ENCODE measurements around the gene YEATS2. TPM values are rescaled to one million over a fixed set of nuclear protein-coding genes. Genes with fewer than 3 reads are reported as not detected.
"Not testable (repeated sequence)": the region's sequence is repeated elsewhere in the genome, so short reads cannot be mapped to it uniquely, and the experiment has no call there.

The YEATS2 gene
- total RNA-seq = 100 to 1,000 TPM in 1 of 2 donors, 10 to 100 TPM in 1; 62.2 to 120 TPM

GRCh38 chr3:183697610-183698317 is at the start of gene YEATS2:
Gene YEATS2, plus strand, starts transcription at chr3:183697797. Its CDS starts 17,366 bp downstream, at chr3:183715163.
- Mint-ChIP-seq H3K36me3 (ENCODE audit: low read depth) (peaks cover 45% of the 10 kb centered on the region), H3K4me1 (peaks cover 31% of the 10 kb centered on the region), H3K4me3 (peak within 1 kb of the TSS; percentile 95), H3K27me3 (no peaks in the 10 kb centered on the region), H3K9me3 (no peaks in the 10 kb centered on the region), H3K27ac (peak within 1 kb of the TSS; percentile 93)
- ATAC-seq (replicated peaks) = peak; percentile 86

GRCh38 chr3:183650554-183650953 is 47.0 kb upstream of the YEATS2 start:
- no peaks in the 10 kb centered on the region for H3K27me3 Mint-ChIP-seq
- peaks cover 6% of the 10 kb centered on the region for H3K9me3 Mint-ChIP-seq
- no peak overlapping the region for H3K27ac Mint-ChIP-seq
- no peak overlapping the region for H3K4me3 Mint-ChIP-seq
- peaks cover 68% of the 10 kb centered on the region for H3K36me3 Mint-ChIP-seq (ENCODE audit: low read depth)
- no peak for ATAC-seq (replicated peaks)
- no peaks in the 10 kb centered on the region for H3K4me1 Mint-ChIP-seq

- peaks cover 10% of the 10 kb centered on the region for H3K9me3 Mint-ChIP-seq
- no peaks in the 10 kb centered on the region for H3K27me3 Mint-ChIP-seq
- H3K36me3 Mint-ChIP-seq (ENCODE audit: low read depth) = peaks cover 67% of the 10 kb centered on the region
Measured at GRCh38 chr3:183653209-183654064, 44.2 kb upstream of the YEATS2 start.

GRCh38 chr3:183654727-183655126 is 42.9 kb upstream of the YEATS2 start:
- Mint-ChIP-seq H3K4me3 (no peak overlapping the region), H3K27ac (no peak overlapping the region), H3K27me3 (no peaks in the 10 kb centered on the region), H3K36me3 (ENCODE audit: low read depth) (peaks cover 71% of the 10 kb centered on the region), H3K4me1 (peaks cover 4% of the 10 kb centered on the region), H3K9me3 (peaks cover 10% of the 10 kb centered on the region)
- ATAC-seq (replicated peaks) = no peak

More at GRCh38 chr3:183653209-183654064, 44.2 kb upstream of the YEATS2 start:
- no peak overlapping the region for H3K27ac Mint-ChIP-seq
- no peak overlapping the region for H3K4me3 Mint-ChIP-seq
- H3K4me1 Mint-ChIP-seq = peaks cover 4% of the 10 kb centered on the region
- no peak for ATAC-seq (replicated peaks)

- Mint-ChIP-seq H3K9me3 (no peaks in the 10 kb centered on the region), H3K4me1 (no peaks in the 10 kb centered on the region), H3K27me3 (no peaks in the 10 kb centered on the region), H3K27ac (no peak overlapping the region), H3K36me3 (ENCODE audit: low read depth) (peaks cover 57% of the 10 kb centered on the region), H3K4me3 (no peak overlapping the region)
- ATAC-seq (replicated peaks) = no peak
Measured at GRCh38 chr3:183662099-183662498, 35.5 kb upstream of the YEATS2 start.

GRCh38 chr3:183664913-183665381 is 32.6 kb upstream of the YEATS2 start:
- ATAC-seq (replicated peaks) = no peak

GRCh38 chr3:183680061-183680460 is 17.5 kb upstream of the YEATS2 start:
- H3K4me3 Mint-ChIP-seq = no peak overlapping the region
- no peak for ATAC-seq (replicated peaks)
- H3K27me3 Mint-ChIP-seq = no peaks in the 10 kb centered on the region
- H3K36me3 Mint-ChIP-seq (ENCODE audit: low read depth) = peaks cover 25% of the 10 kb centered on the region
- H3K9me3 Mint-ChIP-seq = no peaks in the 10 kb centered on the region
- no peak overlapping the region for H3K27ac Mint-ChIP-seq
- no peaks in the 10 kb centered on the region for H3K4me1 Mint-ChIP-seq

More at GRCh38 chr3:183664913-183665381, 32.6 kb upstream of the YEATS2 start:
- Mint-ChIP-seq H3K27ac (no peak overlapping the region), H3K27me3 (no peaks in the 10 kb centered on the region), H3K4me3 (no peak overlapping the region), H3K36me3 (ENCODE audit: low read depth) (peaks cover 57% of the 10 kb centered on the region), H3K4me1 (no peaks in the 10 kb centered on the region), H3K9me3 (no peaks in the 10 kb centered on the region)

GRCh38 chr3:183687705-183688104 is 9.9 kb upstream of the YEATS2 start:
- Mint-ChIP-seq H3K27me3 (no peaks in the 10 kb centered on the region), H3K4me3 (no peak overlapping the region), H3K9me3 (no peaks in the 10 kb centered on the region), H3K36me3 (ENCODE audit: low read depth) (no peaks in the 10 kb centered on the region), H3K27ac (no peak overlapping the region), H3K4me1 (no peaks in the 10 kb centered on the region)
- ATAC-seq (replicated peaks) = no peak

- no peak overlapping the region for H3K27ac Mint-ChIP-seq
- no peak overlapping the region for H3K4me3 Mint-ChIP-seq
- ATAC-seq (replicated peaks) = no peak
- H3K36me3 Mint-ChIP-seq (ENCODE audit: low read depth) = no peaks in the 10 kb centered on the region
- H3K9me3 Mint-ChIP-seq = no peaks in the 10 kb centered on the region
- no peaks in the 10 kb centered on the region for H3K27me3 Mint-ChIP-seq
- no peaks in the 10 kb centered on the region for H3K4me1 Mint-ChIP-seq
Measured at GRCh38 chr3:183688874-183689273, 8.7 kb upstream of the YEATS2 start.

GRCh38 chr3:183689621-183690020 is 8.0 kb upstream of the YEATS2 start:
- H3K27me3 Mint-ChIP-seq; ATAC-seq (replicated peaks); H3K4me3 Mint-ChIP-seq; H3K4me1 Mint-ChIP-seq; H3K36me3 Mint-ChIP-seq (ENCODE audit: low read depth); H3K27ac Mint-ChIP-seq; H3K9me3 Mint-ChIP-seq: not testable (repeated sequence)

GRCh38 chr3:183690402-183690995 is 7.1 kb upstream of the YEATS2 start:
- no peak for ATAC-seq (replicated peaks)

GRCh38 chr3:183692436-183692835 is 5.2 kb upstream of the YEATS2 start:
- H3K27me3 Mint-ChIP-seq = no peaks in the 10 kb centered on the region
- no peaks in the 10 kb centered on the region for H3K36me3 Mint-ChIP-seq (ENCODE audit: low read depth)
- H3K4me1 Mint-ChIP-seq = peaks cover 4% of the 10 kb centered on the region
- H3K9me3 Mint-ChIP-seq = no peaks in the 10 kb centered on the region
- H3K4me3 Mint-ChIP-seq = no peak overlapping the region
- no peak overlapping the region for H3K27ac Mint-ChIP-seq
- no peak for ATAC-seq (replicated peaks)

More at GRCh38 chr3:183690402-183690995, 7.1 kb upstream of the YEATS2 start:
- H3K4me3 Mint-ChIP-seq = no peak overlapping the region
- H3K36me3 Mint-ChIP-seq (ENCODE audit: low read depth) = no peaks in the 10 kb centered on the region
- H3K27ac Mint-ChIP-seq = no peak overlapping the region
- H3K9me3 Mint-ChIP-seq = no peaks in the 10 kb centered on the region
- H3K27me3 Mint-ChIP-seq = no peaks in the 10 kb centered on the region
- no peaks in the 10 kb centered on the region for H3K4me1 Mint-ChIP-seq

- peaks cover 25% of the 10 kb centered on the region for H3K36me3 Mint-ChIP-seq (ENCODE audit: low read depth)
- H3K27ac Mint-ChIP-seq = no peak overlapping the region
- ATAC-seq (replicated peaks) = no peak
- peaks cover 25% of the 10 kb centered on the region for H3K4me1 Mint-ChIP-seq
- peak overlapping the region; percentile 20 for H3K4me3 Mint-ChIP-seq
- no peaks in the 10 kb centered on the region for H3K9me3 Mint-ChIP-seq
- no peaks in the 10 kb centered on the region for H3K27me3 Mint-ChIP-seq
Measured at GRCh38 chr3:183695569-183696364, 1.8 kb upstream of the YEATS2 start.

- no peak for ATAC-seq (replicated peaks)
- H3K27ac Mint-ChIP-seq = peak overlapping the region; percentile 93
- H3K4me3 Mint-ChIP-seq = peak overlapping the region; percentile 92
- peaks cover 31% of the 10 kb centered on the region for H3K4me1 Mint-ChIP-seq
- no peaks in the 10 kb centered on the region for H3K27me3 Mint-ChIP-seq
- no peaks in the 10 kb centered on the region for H3K9me3 Mint-ChIP-seq
- H3K36me3 Mint-ChIP-seq (ENCODE audit: low read depth) = peaks cover 39% of the 10 kb centered on the region
Measured at GRCh38 chr3:183697123-183697609, 431 bp upstream of the YEATS2 start.
